K562 treated with DMSO at 1 percent for 12 hours (cell line): ENCODE data around the gene NME2. TPM values are rescaled to one million over a fixed set of nuclear protein-coding genes. Genes with fewer than 3 reads are reported as not detected.

Experiments used
- total RNA-seq: library from RNA; unstranded; fragments of 300-600 nt; gene quantifications from 2 replicates; pipeline ENCODE4 v1.2.3, GENCODE V29; 2022; ENCODE audit not compliant: insufficient read depth

NME2 gene
- 823 and 1,166 TPM in 2 replicates for total RNA-seq

GRCh38 chr17:51166198-51166986 lies at the start of gene NME2:
Gene NME2, plus strand, starts transcription at chr17:51166411. Its CDS starts 420 bp downstream, at chr17:51166831.

DNA sequence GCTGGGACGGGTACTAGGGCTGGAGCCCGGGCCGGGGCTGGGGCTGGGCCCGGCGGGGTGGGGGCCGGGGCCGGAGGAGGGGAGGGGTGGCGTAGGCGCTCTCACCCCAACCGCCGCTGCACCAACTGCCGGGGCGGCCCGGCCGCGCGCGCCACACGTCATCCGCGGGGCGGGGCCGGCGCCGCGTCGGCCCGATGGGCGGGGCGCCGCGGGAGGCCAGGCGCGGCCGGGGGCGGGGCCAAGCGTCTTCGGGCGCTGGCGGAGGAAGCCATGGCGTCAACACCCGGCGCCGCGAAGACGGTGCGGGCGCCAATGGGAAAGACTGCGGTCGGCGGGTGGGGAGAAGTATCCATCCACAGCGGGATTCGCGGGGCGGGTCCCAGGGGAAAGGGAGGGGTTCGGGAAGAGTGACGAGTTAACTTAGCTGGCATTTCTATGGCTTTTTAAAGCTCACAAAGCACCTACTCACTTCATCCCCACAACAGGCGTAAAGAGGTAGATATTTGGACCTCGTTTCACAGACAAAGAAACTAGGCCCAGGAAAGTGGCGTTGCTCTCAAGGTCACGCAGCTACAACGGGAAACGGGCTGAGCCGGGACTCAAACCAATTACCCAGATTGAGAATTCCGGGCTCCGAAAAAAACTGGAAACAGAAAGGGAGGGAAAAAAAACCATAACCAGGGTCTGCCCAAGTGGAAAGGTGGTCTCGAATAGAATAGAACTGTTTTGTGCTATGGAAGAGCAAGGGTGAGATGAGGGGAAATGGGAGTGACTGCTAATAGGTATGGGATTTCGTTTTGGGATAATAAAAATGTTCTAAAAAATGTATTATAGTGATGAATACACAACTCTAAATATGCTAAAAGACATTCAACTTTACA lies 45.2 kb upstream of the NME2 start, which contains the start of gene SPAG9:
SPAG9 (minus strand) TSS at position 130 of the 881 bp plus-strand sequence. CDS start 212 bp downstream, outside the sequence.

GRCh38 chr17:51153210-51154072 lies 12.8 kb upstream of the NME2 start, which contains the start of gene NME1:
Gene NME1, plus strand, starts transcription at chr17:51153559. Its CDS starts 2,096 bp downstream, at chr17:51155655.

Other genes starting within 250 kb of the NME2 start
- gene SPAG9, start 45.5 kb upstream of the NME2 start, total RNA-seq = 12.0 and 65.8 TPM in 2 replicates
- gene NME1, start 12.9 kb upstream of the NME2 start, total RNA-seq = 62.9 and 81.2 TPM in 2 replicates
- gene MBTD1, start 93.6 kb downstream of the NME2 start, total RNA-seq = 4.1 and 8.8 TPM in 2 replicates
- 42.3 and 53.9 TPM in 2 replicates for gene UTP18, start 94.1 kb downstream of the NME2 start, total RNA-seq